ENCODE data around the gene ZNF148.
"Not testable (repeated sequence)": the region's sequence is repeated elsewhere in the genome, so short reads cannot be mapped to it uniquely, and the experiment has no call there.

The ZNF148 gene

DNA sequence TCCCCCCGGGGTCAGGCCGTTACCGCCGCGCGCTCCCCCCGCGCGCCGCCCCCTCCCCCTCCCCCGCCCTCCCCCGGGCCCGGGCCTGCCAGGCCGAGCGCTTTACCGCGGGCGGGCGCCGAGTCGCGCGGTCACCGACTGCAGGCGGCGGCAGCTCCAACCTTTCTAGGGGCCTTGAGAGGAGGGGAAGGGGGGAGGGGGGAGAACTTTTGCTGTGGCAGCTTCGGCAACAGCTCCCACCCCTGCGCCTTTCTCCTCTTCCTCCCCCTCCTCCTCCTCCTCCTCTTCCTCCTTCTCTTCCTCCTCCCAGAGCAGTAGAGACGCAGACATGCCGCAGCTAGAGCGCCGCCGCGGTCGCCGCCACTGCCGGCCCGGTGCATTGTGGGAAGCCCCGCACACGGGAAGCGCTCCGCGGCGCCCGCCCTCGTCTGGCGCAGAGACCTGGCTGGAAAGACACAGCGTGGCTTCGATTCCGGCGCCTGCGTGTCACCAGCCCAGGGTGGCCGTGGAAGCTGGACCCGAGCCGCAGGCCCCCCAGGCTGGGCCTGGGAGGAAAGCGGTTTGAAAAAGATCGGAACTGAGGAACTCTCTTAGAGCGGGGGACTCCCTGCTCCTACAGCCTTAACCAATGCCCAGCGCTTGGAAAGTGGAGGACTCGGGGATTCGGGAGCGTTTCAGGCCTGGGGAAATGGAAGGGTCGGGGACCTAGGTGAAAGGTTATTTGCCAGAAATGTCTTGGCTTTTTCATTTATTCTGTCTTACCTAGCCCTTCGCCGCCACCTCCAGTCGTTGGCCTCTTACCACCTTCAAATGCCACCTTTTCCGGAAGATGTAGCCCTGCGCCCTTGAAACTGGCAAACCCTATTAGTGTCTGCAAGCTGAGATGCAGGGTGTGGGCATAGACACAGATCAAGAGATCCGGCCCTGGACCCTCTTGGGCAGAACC, at the start of gene ZNF148:
Gene ZNF148 (minus strand): TSS at position 330 of the 946 bp plus-strand sequence. CDS start 61,685 bp downstream, outside the sequence.
- peak; percentile 55 for DNase-seq

DNA sequence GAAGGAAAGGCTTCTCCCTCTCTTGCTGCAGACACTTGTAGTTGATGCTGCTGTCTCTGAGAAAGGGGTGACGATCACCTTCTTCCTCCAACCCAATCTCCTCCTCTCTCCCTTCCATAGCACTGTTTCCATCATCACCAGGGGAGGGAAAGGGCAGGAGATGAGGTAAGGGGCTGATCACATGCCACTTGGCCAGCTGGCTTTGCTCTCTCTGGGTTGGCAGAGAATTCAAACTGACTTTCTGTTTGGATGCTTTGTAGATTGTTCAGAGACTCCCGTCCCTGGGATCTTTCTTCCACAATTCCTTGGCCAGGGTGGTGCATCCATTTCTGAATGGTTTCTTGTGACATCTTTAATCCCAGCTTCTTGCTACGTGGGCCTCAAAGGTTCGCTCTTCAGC, 43.2 kb upstream of the ZNF148 start:
- DNase-seq = no peak

DNA sequence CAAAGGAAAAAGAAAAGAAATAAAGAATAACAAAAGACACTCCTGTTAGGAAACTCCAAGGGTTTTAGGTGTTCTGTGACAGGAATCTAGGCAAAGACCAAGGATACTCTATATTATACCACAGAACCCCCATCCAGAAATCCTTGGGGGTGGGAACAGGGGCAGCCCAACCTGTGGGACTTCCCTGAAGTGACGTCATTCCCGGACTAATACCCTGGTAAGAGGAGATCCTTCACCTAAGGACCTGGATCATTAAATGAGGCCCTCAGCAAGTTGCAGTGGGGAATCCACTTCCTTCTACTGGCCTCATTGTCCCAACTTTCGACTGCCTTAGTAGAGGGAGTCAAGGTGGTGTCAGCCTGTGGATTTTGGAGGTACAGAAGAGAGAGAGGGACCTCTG, 41.1 kb upstream of the ZNF148 start:
- no peak for DNase-seq

DNA sequence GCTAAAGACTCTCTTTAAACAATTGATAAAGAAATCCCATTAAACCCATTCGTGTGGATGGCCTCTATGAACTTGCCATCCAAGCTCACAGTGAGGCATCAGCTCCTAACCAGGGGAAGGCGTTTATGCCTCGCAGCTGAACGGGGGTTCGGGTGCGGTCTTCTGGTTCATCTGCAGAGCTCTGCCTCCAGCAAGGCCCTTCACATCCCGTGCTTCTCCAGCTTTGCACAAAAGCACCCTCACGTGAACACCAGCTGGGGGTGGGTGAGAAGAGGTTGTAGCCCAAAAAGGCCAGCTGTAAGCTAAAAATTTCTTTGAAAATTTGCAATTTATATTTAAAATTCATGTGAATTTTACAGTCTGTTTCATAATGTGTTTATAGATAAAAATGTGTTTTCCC, 39.5 kb upstream of the ZNF148 start:
- no peak for DNase-seq

DNA sequence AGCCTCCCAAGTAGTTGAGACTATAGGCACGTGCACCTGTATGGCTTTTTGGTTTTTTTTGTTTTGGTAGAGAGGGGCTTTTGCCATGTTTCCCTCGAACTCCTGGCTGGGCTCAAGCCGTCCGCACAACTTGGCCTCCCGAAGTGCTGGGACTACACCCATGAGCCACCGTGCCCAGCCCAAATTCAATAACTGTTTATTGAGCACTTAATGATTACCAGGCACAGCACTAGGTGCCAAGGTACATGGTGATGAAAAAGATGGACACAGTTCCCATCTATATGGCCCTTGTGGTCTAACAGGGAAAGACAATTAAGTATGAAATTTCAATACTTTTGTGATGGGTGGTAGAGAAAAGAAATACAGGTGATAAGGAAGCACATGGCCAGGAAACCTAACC, 35.8 kb upstream of the ZNF148 start:
- DNase-seq = no peak

DNA sequence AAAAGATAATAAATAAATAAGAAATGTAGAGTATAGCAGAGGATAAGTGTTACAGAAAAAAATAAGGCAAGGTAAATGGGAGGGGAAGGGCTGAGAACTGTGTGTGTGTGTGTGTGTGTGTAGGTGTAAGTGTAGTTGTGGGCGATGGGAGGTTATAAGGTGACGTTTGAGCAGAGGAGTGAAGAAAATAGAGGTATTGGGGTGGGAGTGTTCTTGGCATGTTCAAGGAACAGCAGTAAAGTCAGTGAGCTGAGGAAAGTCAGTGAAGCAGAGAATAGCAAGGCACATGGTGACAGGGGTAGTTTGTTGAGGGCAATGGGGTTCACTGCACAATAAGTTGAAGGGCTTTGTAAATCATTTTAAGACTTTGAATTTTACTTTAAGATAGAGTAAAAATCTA, 30.9 kb upstream of the ZNF148 start:
- DNase-seq = no peak

- DNase-seq = not testable (repeated sequence)
These were observed 30.4 kb upstream of the ZNF148 start for GRCh38 chr3:125405515-125405914.

DNA sequence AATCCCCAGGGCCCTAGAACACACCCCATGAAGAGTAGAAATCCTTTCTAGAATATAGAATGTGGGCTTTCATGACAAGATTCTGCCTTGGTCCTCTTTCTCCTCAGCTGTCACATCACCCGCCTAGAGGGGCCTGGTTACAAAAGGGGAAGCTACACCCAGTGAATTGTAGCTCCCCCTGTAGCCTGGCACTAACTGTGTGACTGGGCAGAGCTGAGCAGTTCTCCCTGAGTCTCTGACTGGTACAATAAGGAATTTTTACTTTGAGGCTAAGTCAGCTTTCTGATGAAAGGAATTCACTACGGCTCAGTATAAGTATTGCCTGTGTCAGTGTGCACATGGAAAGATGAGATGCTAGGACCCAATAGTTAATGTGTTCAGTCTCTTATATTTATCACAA, 28.7 kb upstream of the ZNF148 start:
- DNase-seq = no peak

DNA sequence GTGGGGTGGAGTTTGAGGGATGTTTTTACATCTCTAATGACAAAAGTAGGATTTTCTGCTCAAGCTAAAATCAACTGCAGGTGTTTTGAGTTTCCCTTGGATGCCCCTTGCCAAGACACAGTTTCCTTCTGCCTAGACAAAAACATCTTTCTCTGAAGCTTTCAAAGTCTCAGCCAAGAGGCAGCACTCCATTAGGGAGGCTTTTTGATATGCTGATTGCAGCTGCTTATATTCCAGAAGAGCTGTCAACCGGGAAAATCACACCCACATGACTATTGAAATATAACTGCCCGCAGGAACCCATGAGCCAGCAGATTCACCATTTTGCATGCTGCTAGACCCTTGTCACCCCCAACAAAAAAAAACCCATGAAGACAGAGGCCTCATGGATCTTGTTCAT, 27.5 kb upstream of the ZNF148 start:
- DNase-seq = no peak

GRCh38 chr3:125401402-125401801, 26.3 kb upstream of the ZNF148 start:
- no peak for DNase-seq

- DNase-seq = no peak
These were observed 23.8 kb upstream of the ZNF148 start for GRCh38 chr3:125398952-125399351.

DNA sequence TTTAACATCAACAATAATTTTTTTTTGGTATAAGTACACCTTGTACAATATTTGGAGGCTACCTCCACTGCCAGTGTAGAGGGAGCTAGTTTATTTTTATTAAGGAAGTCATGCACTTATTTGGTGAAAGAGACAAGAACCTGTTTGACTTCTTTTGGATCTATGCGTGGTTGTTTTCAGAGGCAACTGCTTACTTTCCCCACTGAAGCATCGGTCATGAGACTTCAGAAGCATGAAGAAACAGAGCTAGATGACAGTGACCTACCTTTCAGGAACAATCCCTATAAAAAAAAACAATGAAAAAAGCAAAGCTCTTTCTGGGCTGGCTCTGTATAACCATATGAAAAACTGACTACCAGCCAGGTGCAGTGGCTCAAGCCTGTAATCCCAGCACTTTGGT, 20.0 kb upstream of the ZNF148 start:
- no peak for DNase-seq

GRCh38 chr3:125394406-125394805, 19.3 kb upstream of the ZNF148 start:
- DNase-seq = no peak

DNA sequence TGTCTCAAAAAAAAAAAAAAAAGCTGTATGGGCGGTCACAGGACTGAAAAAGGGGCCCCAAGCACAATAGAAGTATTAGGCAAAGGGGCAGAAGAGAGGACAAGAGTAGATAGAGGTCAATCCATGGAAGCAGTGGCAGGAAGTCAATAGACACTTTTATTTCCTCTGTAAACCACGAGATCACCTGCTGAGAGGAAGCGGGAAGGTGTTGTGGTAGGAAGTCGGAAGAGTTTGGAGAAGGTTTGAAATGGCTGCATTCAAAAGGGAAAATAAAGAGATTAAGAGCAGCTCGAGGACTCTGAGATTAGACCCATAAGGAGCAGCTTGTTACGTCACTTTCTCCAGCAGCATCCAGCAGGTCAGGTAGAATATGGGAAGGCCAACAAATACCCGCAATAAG, 14.2 kb upstream of the ZNF148 start:
- DNase-seq = no peak

DNA sequence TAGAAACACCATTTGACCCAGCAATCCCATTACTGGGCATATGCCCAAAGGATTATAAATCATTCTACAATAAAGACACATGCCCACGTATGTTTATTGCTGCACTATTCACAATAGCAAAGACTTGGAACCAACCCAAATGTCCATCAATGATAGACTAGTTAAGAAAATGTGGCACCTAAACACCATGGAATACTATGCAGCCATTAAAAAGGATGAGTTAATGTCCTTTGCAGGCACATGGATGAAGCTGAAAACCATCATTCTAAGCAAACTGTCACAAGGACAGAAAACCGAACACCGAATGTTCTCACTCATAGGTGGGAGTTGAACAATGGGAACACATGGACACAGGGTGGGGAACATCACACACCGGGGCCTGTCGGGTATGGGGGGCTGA, 13.2 kb upstream of the ZNF148 start:
- not testable (repeated sequence) for DNase-seq

GRCh38 chr3:125386811-125387210, 11.7 kb upstream of the ZNF148 start:
- no peak for DNase-seq

GRCh38 chr3:125383744-125384143, 8.6 kb upstream of the ZNF148 start:
- DNase-seq = no peak

GRCh38 chr3:125382298-125382697, 7.2 kb upstream of the ZNF148 start:
- DNase-seq = no peak

GRCh38 chr3:125381743-125382142, 6.6 kb upstream of the ZNF148 start:
- DNase-seq = no peak

GRCh38 chr3:125381314-125381713, 6.2 kb upstream of the ZNF148 start:
- no peak for DNase-seq

GRCh38 chr3:125379483-125379882, 4.4 kb upstream of the ZNF148 start:
- DNase-seq = no peak

- DNase-seq = no peak
These were observed 3.6 kb upstream of the ZNF148 start for GRCh38 chr3:125378762-125379161.

DNA sequence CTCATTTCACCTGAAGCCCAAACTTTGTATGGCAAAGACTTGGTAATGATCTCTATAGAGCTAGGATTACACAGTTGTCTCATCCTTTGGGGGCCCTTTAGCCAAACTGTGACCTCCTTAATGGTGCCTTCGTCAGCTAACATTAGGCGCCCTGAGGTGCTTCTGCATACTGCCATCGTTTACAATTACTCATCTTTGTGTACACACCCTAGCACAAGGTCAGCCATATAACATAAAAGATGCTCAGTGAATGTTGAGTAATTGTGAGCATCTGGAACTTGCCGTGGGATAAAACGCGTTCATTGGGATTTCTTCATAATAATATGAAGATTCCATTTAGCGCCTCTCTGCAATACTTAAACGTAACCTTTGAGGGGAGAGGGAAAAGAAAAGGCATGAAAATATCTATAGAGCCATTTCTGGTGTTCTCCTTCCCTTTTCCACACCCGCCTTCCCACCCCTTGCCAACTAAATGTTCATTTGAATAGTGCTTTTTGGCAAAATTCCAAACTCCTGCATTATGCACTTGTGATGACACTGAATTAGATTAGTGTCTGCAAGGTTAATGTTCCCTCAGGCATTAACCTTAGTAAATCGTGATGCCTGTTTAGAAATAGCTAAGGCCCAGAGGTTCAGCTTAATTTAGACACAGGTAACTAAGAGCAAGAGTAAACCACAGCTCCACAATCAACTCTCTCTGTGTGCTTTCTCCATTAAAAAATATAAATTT, 990 bp upstream of the ZNF148 start:
- peak; percentile 24 for DNase-seq

DNA sequence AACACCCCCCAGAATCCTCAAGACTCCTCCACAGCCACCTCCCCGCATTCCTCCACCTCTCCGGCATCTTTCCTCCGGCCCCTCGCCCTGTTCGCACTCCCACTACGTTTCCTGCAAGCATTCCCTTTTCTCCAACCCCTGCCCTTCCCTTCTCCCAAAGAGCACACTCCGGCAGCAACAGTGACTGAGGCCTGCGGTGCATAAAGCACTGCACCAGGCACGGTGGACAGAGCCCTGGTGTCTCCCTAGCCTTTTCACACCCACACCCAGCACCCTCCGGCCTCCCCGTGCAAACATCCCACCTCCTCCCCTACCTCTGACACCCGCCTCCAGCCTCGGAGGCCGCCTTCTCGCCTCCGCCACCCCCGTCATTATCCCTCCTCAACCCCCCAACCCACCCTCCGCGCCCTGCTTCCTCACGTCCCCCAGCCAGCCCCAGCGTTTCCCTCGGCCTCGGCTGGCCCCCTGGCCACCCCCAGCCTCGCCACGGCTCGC, 577 bp downstream of the ZNF148 start:
- DNase-seq = no peak
